Amygdala (tissue), 56 donors: ENCODE results near the gene TBL2.
"Not testable (repeated sequence)": the region's sequence is repeated elsewhere in the genome, so short reads cannot be mapped to it uniquely, and the experiment has no call there.

Experiments used
- DNase-seq, 56 donors: peaks; one replicate each; lab custom pipeline; 2025; lab: John Stamatoyannopoulos, UW

The TBL2 gene, protein sequence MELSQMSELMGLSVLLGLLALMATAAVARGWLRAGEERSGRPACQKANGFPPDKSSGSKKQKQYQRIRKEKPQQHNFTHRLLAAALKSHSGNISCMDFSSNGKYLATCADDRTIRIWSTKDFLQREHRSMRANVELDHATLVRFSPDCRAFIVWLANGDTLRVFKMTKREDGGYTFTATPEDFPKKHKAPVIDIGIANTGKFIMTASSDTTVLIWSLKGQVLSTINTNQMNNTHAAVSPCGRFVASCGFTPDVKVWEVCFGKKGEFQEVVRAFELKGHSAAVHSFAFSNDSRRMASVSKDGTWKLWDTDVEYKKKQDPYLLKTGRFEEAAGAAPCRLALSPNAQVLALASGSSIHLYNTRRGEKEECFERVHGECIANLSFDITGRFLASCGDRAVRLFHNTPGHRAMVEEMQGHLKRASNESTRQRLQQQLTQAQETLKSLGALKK

DNA sequence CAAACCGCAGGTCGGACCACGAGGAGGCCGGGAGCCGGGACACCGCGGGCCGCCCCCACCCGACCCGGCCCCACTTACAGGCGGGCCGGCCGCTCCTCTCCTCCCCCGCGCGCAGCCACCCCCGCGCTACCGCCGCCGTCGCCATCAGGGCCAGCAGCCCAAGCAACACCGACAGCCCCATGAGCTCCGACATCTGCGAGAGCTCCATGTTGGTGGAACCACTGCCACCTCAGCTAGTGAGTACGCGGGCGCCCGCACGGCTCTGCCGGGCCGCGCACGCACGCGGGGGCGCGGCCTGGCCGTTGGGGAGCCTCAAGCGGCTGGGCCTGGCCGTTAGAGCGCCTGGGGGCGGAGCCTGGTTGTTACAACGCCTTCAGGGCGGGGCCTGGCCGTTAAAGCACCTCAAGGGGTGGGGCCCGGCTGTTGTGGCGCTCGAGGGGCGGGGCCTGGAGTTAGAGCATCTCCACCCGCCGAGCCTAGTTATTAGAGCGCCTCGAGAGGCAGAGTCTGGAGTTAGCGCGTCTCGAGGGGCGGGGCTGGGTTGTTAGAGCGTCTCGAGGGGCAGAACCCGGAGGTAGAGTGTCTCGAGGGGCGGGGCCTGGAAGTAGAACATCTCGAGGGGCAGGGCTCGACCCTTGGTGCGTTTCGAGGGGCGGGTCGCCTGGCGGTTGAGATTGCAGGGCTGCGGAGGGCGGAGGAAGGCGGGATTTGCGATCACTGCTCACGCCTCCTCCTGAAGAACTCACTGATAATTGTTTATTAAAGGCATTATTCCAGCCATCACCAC lies at the start of gene TBL2:
TBL2 (minus strand) TSS at position 238 of the 787 bp plus-strand sequence; CDS start at position 208, 30 bp downstream.
- peak; percentile 52 to 100 (median 98) for DNase-seq

DNA sequence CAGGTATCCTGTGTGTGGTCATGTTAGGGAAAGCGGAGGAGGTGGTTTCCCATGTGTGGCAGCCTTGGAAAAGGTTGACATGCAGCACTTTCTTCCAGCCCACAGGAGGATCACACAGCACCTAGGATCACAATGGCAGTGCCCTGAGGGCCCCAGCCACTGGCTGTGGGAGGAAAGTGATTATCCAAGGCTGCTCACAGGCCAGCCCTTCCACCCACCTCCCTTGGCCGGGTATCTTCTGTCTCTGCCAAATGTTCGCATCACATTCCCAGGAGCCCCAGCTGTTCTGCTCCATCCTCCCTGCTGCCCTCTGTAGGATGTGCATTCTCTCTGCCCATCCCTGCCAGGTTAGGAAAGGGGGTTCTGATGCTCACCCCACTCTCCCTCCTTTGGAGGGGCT lies 48.4 kb upstream of the TBL2 start:
- DNase-seq = no peak

DNA sequence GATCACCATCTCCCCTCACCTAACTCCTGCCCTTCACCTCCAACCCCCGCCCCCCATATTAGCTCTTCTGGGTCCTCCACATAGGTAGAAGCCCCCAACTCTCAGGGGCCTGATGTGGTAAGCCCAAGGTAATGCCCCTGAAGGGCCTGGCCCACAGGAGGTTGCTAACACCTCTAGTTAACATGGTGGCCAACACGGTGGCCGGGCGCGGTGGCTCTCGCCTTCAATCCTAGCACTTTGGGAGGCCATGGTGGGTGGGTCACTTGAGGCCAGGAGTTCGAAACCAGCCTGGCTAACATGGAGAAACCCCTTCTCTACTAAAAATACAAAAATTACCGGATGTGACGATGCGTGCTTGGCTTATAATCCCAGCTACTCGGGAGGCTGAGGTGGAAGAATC lies 46.9 kb upstream of the TBL2 start:
- no peak for DNase-seq

DNA sequence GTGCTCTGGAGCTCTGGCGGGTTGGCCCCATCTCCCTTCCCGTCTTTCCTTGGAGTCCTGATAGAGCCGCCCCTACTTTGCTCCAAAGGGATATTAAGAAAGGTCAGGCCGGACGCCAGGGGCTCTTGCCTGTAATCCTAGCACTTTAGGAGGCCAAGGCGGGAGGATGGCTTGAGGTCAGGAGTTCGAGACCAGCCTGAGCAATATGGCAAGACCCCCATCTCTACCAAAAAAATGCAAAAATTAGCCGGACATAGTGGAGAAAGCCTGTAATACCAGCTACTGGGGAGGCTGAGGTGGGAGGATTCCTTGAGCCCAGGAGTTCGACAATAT lies 46.3 kb upstream of the TBL2 start:
- no peak for DNase-seq

DNA sequence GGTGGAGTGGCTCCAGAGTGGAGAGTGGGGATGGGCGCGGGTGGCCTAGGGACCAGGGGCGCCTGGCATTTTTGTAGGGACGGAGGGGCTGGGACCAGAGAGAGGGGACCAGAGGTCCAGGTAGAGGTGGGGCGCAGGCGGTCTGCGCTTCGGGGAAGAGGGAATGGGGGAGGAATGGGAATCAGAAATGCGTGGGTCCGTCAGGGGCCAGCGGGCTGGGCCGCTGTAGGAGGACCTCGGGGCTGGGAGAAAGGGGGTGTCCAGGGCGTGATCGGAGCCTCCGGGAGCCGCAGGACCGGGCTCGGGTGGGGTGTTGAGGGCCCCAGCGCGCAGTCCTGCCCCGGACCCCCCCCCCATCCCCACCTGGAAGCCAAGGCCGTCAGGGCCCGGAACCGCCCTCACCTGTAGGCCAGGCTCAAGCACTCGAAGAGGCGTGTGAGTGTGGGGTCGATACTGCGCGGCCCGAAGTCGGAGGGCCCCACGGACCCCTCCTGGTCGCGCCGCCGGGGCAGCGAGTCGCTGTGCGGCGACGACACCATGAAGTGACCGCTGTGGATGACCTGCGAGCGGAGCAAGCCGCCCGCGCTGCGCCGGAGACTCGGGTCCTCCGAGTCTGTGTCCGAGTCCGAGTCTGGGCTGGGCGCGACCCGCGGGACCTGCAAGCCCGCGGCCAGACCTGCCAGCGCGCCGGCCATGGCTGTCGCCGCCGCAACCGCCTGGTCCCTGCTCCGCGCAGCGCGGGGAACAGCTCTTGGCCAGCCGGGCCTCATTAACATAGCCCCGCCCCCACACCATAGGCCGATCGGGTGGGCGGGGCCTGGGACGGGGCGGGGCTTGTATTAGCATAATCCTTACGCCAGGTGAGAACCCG lies 45.7 kb upstream of the TBL2 start, which contains the start of gene MLXIPL:
MLXIPL (minus strand) TSS at position 725 of the 871 bp plus-strand sequence; CDS start at position 695, 30 bp downstream.
- DNase-seq = peak in 28 of 56 donors; percentile 3 to 75 (median 40)

DNA sequence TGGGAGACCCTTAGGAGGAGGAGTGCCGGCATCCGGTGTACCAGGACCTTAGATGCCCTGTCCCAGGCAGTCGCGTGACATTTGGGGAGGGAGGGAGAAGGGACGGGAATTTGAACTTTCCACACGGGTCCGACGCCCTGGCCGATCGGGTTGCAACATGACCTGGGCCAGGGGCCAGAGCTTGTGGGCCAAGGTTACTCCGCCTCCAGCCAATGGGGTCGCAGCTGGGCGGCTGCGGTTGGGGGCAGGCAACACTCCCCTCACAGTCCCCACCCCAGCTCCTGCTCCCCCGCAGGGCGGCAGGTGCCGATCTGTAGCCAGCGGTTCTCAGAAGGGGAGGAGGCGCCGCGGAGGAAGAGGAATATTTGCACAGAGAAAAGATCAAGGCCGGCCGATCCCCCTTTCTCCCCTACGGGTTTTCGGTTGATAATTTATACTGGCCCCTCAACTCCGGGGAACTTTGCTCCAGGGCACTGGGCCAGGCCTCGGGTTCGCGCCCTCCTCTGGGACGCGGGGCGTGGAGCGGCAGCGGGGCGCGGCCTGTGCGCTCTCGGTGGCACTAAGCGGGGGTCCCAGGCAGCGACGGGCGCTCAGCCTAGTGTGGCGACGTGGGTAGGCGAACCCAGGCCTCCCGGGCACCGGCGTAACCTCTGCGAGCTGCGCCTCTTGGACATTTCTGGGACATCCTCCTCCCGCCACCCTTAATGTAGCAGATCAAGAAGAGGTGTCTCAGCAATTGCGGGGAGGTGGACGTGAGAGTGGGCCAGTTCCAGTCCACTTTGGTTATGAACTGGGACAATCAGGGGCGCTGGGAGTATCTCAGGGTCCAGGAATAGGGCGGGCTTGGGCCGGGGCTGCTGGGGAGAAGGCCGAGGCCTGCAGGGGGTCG lies 44.8 kb upstream of the TBL2 start:
- peak in 1 of 56 donors; percentile 20 for DNase-seq

DNA sequence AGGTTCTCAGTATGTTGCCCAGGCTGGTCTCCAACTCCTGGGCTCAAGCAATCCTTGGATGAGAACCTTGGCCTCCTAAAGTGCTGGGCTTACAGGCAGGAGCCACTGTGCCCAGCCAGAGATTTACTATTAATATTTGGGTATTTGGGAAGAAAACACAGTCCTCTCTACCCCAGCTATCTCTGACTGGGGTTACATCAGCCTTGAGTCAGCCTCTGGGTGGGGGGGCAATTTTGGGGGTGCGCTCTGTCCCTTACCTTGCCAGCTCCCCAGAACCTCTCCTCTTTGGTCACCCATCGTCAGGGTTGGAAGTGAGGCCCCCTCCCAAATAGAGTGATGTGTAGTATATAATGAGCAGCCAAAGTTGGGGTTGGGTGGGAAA lies 44.1 kb upstream of the TBL2 start:
- DNase-seq = no peak

DNA sequence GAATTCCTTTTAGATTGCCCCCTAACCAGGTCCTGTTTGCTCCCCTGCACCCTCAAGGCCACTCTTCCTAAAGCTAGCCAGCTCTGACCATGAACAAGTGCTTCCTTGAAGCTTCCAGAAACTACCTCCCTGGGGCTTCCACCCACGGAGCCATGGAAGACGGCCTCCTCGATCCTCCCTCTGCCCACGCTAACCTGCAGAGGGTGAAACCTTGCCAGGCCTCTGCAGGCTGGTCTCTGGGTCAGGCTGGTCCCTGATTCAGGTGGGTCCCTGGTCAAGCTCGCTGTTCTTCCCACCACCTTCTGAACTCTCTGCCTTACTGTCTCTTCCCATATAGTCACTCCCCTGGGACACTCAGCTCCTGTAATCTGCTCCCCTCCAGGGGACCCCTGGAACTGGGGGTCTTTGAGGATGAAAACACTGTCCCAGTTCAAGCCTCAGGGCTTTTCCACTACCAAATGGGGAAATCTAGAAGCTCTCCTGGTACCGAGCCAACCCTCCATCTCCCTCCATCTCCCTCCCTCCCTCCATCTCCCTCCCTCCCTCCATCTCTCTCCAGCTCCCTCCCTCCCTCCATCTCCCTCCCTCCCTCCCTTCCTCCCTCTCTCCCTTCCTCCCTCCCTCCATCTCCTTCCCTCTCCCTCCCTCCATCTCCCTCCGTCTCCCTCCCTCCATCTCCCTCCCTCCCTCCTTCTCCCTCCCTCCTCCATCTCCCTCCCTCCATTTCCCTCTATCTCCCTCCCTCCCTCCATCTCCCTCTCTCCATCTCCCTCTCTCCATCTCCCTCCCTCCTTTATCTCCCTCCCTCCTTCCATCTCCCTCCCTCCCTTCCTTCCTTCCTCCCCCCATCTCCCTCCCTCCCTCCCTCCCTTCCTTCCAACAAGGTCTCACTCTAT lies 43.0 kb upstream of the TBL2 start:
- no peak for DNase-seq

DNA sequence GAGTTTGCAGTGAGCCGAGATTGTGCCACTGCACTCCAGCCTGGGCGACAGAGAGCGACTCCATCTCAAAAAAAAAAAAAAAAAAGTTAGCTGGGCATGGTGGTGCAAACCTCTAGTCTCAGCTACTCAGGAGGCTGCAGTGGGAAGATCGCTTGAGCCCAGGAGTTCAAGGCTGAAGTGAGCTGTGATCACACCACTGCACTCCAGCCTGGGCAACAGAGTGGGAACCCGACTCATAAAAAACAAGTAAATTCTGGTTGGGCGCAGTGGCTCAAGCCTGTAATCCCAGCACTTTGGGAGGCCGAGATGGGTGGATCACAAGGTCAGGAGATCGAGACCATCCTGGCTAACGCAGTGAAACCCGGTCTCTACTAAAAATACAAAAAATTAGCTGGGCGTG lies 41.0 kb upstream of the TBL2 start:
- DNase-seq = not testable (repeated sequence)

DNA sequence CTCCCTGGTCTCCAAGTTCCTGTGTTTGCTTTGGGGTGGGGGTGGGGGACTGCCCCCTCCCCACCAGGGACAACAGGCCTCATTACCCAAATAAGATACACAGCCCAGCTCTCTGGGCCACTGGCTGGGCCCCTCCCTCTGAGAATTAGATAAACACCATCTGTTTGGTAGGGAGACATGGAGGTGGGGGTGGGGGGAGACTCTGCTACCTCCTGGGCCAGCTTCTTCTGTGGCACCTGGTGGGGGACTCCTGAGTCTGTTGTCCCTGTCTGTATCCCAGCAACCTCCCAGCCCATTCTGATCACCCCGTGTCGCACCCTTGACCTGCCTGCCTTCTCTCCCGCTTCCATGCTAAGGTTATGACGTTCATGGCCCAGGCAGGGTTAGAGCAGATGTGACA lies 40.2 kb upstream of the TBL2 start:
- DNase-seq = no peak

DNA sequence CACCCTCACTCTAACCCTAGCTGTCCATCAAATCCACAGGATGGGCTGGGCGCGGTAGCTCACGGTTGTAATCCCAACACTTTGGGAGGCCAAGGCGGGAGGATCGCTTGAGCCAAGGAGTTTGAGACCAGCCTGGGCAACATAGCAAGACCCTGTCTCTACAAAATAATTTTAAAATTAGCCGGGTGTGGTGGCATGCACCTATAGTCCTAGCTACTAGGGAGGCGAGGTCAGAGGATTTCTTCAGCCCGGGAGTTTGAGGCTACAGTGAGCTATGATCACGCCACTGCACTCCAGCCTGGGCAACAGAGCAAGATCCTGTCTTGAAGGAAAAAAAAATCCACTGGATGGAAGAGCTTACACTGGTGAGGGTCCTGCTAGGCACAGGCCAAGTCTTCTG lies 39.1 kb upstream of the TBL2 start:
- DNase-seq = not testable (repeated sequence)

DNA sequence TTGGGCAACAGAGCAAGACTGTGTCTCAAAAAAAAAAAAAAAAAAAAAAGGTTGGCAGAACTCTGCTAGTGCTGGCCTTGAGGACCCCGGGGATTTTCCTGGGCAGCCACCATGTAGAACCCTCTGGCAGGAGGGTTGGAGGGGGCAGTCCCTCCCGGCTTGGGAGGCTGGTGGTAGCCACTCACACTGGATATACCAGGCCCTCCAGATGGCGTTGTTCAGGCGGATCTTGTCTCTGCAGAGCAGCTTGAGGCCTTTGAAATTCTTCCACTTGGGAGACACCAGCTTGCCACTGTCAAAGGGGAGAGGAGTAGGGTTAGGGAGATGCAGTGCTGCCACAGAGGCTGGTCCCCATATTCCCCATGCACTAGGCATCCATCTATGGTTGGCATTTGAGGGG lies 37.5 kb upstream of the TBL2 start:
- DNase-seq = no peak

DNA sequence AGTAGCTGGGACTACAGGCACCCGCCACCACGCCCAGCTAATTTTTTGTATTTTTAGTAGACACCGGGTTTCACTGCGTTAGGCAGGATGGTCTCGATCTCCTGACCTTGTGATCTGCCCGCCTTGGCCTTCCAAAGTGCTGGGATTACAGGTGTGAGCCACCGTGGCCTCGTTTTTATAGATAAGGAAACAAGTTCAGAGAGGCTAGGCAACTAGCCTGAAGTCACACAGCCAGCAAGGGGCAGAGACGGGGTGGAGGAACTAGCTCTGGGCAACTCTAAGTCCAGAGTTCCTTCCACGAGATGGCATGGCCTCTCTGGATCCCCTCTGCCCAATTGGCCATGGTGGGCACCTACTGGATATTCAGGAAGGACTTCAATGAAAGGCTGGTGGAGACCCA lies 36.6 kb upstream of the TBL2 start:
- DNase-seq = not testable (repeated sequence)

DNA sequence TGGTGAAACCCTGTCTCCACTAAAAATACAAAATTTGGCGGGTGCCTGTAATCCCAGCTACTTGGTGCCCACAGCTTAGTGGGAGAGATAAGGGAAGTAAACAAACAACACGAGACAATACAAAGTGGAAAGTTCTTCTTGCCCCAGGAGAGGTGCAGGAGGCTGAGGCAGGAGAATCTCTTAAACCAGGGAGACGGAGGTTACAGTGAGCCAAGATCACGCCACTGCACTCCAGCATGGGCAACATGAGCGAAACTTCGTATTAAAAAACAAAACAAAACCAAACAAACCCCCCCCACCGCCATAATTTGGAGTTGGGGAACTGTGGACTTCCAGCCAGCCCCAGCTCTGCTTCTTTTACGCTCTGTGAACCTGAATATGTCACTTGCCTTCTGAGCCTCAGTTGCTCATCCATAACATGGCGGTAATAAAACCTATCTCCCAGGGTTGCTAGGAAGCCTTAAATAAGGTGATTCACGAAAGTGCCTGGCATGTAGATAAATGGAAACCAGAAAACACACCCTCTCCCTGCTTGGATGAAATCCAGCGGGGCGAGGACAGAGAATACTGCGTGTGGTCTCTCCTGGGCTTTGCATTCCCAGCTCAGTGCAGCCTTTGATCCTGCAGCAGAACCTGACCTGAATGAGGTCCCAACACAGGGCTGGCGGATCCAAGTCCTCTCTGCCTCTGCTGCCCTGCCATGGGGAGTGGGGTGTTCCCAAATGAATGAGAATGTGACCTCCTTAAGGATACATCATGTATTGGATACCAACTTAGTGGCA lies 35.8 kb upstream of the TBL2 start:
- no peak for DNase-seq

DNA sequence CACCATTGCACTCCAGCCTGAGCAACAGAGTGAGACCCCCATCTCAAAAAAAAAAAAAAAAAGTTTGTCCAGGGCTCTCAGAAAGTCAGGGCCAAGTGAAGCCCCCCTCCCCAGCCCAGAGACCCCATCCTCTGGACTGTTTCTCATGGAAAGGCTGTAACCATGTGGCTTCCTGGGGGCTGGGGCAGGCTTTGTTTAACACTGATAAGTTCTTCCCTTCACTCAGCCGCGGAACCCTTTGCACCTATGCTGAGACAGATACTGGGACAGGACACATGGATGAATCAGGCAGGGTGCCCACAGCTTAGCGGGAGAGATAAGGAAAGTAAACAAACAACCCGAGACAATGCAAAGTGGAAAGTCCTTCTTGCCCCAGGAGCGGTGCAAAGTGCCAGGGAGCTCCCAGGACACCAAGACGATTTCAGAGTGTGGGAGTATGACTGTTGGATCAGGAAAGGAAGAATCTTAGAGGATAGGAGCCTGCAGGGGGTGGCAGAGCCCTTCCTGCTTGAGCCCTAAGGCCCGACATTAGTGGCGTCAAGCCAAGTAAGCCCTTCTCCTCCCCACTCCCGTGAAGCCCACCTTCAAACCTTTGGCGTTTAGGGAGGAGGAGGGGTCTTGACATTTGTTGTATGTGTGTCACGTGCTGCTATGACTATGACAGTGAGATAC lies 34.4 kb upstream of the TBL2 start:
- no peak for DNase-seq

DNA sequence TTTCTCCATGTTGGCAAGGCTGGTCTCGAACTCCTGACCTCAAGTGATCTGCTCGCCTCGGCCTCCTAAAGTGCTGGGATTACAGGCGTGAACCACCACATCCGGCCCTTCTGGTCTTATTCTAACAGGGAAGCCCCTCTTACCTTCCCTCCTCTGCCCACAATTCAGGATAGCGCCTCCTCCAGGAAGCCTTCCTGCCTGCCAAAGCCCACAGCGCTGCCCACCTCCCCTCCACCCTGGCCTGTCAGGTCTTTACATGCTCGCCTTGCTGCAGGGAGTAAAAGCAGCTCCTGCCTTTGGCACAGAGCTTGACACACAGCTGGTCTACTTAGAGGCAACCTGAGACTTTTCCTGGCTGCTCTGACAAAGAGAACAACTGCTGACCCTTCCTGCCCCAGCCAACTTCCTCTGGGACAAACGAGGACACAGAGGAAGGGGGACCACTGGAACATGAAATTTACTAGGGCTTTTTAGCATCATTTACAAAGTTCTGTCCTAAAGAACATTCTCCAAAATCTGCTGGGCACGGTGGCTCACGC lies 32.7 kb upstream of the TBL2 start:
- DNase-seq = no peak

DNA sequence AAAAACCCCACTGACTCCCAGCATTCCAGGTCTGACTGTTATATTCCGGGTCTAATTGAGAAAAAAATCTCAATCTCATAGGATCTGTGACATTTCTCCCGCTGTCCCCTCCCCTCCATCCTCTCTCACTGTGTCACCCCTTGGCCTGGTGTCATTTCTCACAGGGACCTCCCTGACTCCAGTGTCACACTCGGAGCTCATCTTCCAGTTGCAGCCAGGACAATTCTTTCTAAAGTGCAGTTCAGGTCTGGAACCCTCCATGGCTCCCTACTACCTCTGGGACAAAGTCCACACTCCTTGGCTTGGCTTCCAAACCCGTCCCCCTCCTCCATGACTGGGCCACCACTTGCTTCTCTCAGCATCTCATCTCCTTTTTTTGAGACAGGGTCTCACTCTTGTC lies 31.7 kb upstream of the TBL2 start:
- no peak for DNase-seq
